Hepatocyte (in vitro differentiated cells): ENCODE measurements around the gene THAP2. TPM values are rescaled to one million over a fixed set of nuclear protein-coding genes. Genes with fewer than 3 reads are reported as not detected.

Experiments
- DNase-seq: peaks from one replicate; pipeline ENCODE4 v3.0.0-alpha.2; 2016; ENCODE audit warnings: low spot score
- H2AFZ ChIP-seq: fragments of 200-600 bp; sonication (generic); 2 replicates; pipeline ENCODE4 v1.6.0; 2016; ENCODE audit warnings: antibody characterized with exemption, mild to moderate bottlenecking
- H3K27ac ChIP-seq: fragments of 200-600 bp; sonication (generic); 2 replicates; pipeline ENCODE4 v1.5.1; 2016; ENCODE audit warnings: mild to moderate bottlenecking
- H3K27me3 ChIP-seq: fragments of 200-600 bp; sonication (generic); 2 replicates; pipeline ENCODE4 v1.6.1; 2016
- H3K36me3 ChIP-seq: fragments of 200-600 bp; sonication (generic); replicated peaks from 2 replicates; pipeline ENCODE4 v1.5.1; 2016; ENCODE audit warnings: low read depth; ENCODE audit not compliant: insufficient read depth
- H3K4me1 ChIP-seq: fragments of 200-600 bp; sonication (generic); 2 replicates; pipeline ENCODE4 v1.5.1; 2016; ENCODE audit warnings: mild to moderate bottlenecking, moderate library complexity; ENCODE audit not compliant: insufficient read depth
- H3K4me2 ChIP-seq: fragments of 200-600 bp; sonication (generic); 2 replicates; pipeline ENCODE4 v1.6.0; 2016
- H3K4me3 ChIP-seq: fragments of 200-600 bp; sonication (generic); 2 replicates; pipeline ENCODE4 v1.5.1; 2016; ENCODE audit warnings: mild to moderate bottlenecking
- H3K79me2 ChIP-seq: fragments of 200-600 bp; sonication (generic); 2 replicates; pipeline ENCODE4 v1.6.0; 2017; ENCODE audit warnings: mild to moderate bottlenecking
- H3K9me2 ChIP-seq: fragments of 200-600 bp; sonication (generic); replicated peaks from 2 replicates; pipeline ENCODE4 v1.6.0; 2017; ENCODE audit warnings: mild to moderate bottlenecking; ENCODE audit not compliant: insufficient read depth
- H3K9me3 ChIP-seq: fragments of 200-600 bp; sonication (generic); 2 replicates; pipeline ENCODE4 v1.5.1; 2016; ENCODE audit warnings: low read depth, mild to moderate bottlenecking
- H4K20me1 ChIP-seq: fragments of 200-600 bp; sonication (generic); 2 replicates; pipeline ENCODE4 v1.6.0; 2016; ENCODE audit warnings: mild to moderate bottlenecking; ENCODE audit not compliant: insufficient read depth, poor library complexity, severe bottlenecking
- EZH2 ChIP-seq: fragments of 200-600 bp; sonication (generic); IDR thresholded peaks from 2 replicates; pipeline ENCODE4 v1.6.1; 2016; ENCODE audit warnings: antibody characterized with exemption, mild to moderate bottlenecking, borderline replicate concordance
- EZH2phosphoT487 ChIP-seq: fragments of 200-600 bp; sonication (generic); IDR thresholded peaks from one replicate; pipeline ENCODE4 v1.6.1; 2018; ENCODE audit warnings: antibody characterized with exemption, mild to moderate bottlenecking, low read depth, moderate library complexity; ENCODE audit not compliant: unreplicated experiment, severe bottlenecking
- WGBS: methylation state at CpG from one replicate; pipeline ENCODE4 v1.1.6; 2016; ENCODE audit warnings: low lambda C conversion rate; ENCODE audit errors: missing lambda C conversion rate; 5-methylcytosine and 5-hydroxymethylcytosine counted together
- polyA plus RNA-seq: library from polyadenylated mRNA; unstranded; fragments of >200 nt; fragmentation: Nextera tagmentation; extraction: Ambion mirVana; gene quantifications from 2 replicates; pipeline ENCODE4 v1.2.1, GENCODE V29; 2016
- total RNA-seq: library from RNA; depleted of rRNA; stranded (reverse); fragments of >200 nt; gene quantifications from 2 replicates; pipeline ENCODE4 v1.2.3, GENCODE V29; 2014
- TF ChIP-seq, protein P1 (sequence below): fragments of 200-600 bp; sonication (generic); IDR thresholded peaks from 2 replicates; pipeline ENCODE4 v1.5.1; 2016; ENCODE audit warnings: antibody characterized with exemption, mild to moderate bottlenecking; ENCODE audit not compliant: poor library complexity

Gene THAP2
- total and polyA plus RNA-seq, 2 experiments from 2014 or later = 6.1 TPM

DNA sequence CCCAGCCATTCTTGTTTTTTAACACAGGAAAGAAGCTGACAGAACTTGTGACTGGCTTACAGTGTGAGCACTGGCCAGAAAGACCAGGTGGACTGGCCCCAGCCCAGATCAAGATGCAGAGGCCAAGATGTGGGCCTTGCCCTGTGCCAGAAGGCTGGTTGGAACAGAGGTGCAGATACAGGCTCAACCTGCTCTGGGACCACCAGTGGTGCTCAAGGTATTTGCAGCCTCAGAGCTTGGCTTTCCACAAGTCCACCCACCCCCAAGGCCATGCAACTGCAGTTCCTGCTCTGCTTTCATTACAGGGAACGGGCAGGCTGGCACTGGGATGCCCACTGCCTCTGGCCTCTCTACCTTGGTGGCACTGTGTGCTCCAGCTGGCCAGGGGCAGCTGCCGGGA, 23.8 kb upstream of the THAP2 start:
- no peaks in the 10 kb centered on the region for H4K20me1 ChIP-seq
- WGBS = 98% methylated on average over 2 of the region's 2 CpGs
- H3K4me2 ChIP-seq = no peak overlapping the region
- H3K4me1 ChIP-seq = no peaks in the 10 kb centered on the region
- H3K79me2 ChIP-seq = peaks cover 20% of the 10 kb centered on the region
- no peak overlapping the region for H2AFZ ChIP-seq
- no peaks in the 10 kb centered on the region for H3K9me3 ChIP-seq
- H3K36me3 ChIP-seq = peaks cover 5% of the 10 kb centered on the region
- H3K4me3 ChIP-seq = no peak overlapping the region
- no peaks in the 10 kb centered on the region for H3K9me2 ChIP-seq
- DNase-seq = no peak
- no peaks in the 10 kb centered on the region for H3K27me3 ChIP-seq
- no peak overlapping the region for H3K27ac ChIP-seq
- TF ChIP-seq, protein P1, sequence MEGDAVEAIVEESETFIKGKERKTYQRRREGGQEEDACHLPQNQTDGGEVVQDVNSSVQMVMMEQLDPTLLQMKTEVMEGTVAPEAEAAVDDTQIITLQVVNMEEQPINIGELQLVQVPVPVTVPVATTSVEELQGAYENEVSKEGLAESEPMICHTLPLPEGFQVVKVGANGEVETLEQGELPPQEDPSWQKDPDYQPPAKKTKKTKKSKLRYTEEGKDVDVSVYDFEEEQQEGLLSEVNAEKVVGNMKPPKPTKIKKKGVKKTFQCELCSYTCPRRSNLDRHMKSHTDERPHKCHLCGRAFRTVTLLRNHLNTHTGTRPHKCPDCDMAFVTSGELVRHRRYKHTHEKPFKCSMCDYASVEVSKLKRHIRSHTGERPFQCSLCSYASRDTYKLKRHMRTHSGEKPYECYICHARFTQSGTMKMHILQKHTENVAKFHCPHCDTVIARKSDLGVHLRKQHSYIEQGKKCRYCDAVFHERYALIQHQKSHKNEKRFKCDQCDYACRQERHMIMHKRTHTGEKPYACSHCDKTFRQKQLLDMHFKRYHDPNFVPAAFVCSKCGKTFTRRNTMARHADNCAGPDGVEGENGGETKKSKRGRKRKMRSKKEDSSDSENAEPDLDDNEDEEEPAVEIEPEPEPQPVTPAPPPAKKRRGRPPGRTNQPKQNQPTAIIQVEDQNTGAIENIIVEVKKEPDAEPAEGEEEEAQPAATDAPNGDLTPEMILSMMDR = no peak
- no peak for TF ChIP-seq EZH2
- no peak for TF ChIP-seq EZH2phosphoT487

- H3K4me3 ChIP-seq = no peak overlapping the region
- no peak overlapping the region for H3K4me2 ChIP-seq
- no peaks in the 10 kb centered on the region for H3K4me1 ChIP-seq
- no peaks in the 10 kb centered on the region for H3K9me3 ChIP-seq
- H4K20me1 ChIP-seq = peaks cover under 1% of the 10 kb centered on the region
- H2AFZ ChIP-seq = no peak overlapping the region
- H3K27me3 ChIP-seq = no peaks in the 10 kb centered on the region
- H3K27ac ChIP-seq = no peak overlapping the region
- TF ChIP-seq, protein P1 = no peak
- TF ChIP-seq EZH2phosphoT487 (no peak), EZH2 (no peak)
- H3K79me2 ChIP-seq = peaks cover 22% of the 10 kb centered on the region
- WGBS = 86% methylated on average over 2 of the region's 2 CpGs
- no peak for DNase-seq
- no peaks in the 10 kb centered on the region for H3K9me2 ChIP-seq
- H3K36me3 ChIP-seq = peaks cover 5% of the 10 kb centered on the region
Observed at GRCh38 chr12:71641390-71641789, 22.7 kb upstream of the THAP2 start.

DNA sequence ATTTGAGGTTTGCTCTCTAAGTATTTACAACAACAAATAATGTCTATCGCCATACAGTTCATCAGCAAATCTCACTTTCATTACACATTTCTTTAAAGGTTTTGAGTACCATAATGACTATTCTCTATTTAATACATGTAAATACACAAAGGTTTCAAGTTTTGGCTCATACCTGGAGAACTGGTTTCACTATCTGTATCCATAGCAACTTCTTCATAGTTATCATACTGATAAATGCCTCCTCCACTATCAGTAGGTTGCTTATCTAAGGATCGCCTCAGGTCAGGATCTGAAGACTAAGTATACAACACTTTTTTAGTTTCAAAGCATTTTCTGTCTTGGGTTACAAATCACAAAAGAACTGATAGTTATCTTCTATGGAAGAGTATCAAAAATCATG, 21.8 kb upstream of the THAP2 start:
- DNase-seq = no peak
- Histone ChIP-seq H3K27me3 (no peaks in the 10 kb centered on the region), H3K9me2 (no peaks in the 10 kb centered on the region), H3K4me3 (no peak overlapping the region), H3K9me3 (no peaks in the 10 kb centered on the region), H2AFZ (no peak overlapping the region), H3K79me2 (peaks cover 29% of the 10 kb centered on the region), H3K4me2 (no peak overlapping the region), H3K36me3 (peaks cover 5% of the 10 kb centered on the region), H3K4me1 (no peaks in the 10 kb centered on the region), H3K27ac (no peak overlapping the region), H4K20me1 (peaks cover 9% of the 10 kb centered on the region)
- TF ChIP-seq EZH2 (no peak), EZH2phosphoT487 (no peak)
- TF ChIP-seq, protein P1 = no peak
- WGBS = 61% methylated on average over 2 of the region's 2 CpGs

GRCh38 chr12:71645268-71645667, 18.8 kb upstream of the THAP2 start:
- Histone ChIP-seq H3K27me3 (no peaks in the 10 kb centered on the region), H3K27ac (no peak overlapping the region), H3K36me3 (peaks cover 5% of the 10 kb centered on the region), H3K9me2 (no peaks in the 10 kb centered on the region), H4K20me1 (peaks cover 15% of the 10 kb centered on the region), H3K4me1 (no peaks in the 10 kb centered on the region), H3K79me2 (peaks cover 50% of the 10 kb centered on the region), H3K9me3 (no peaks in the 10 kb centered on the region), H2AFZ (no peak overlapping the region), H3K4me3 (no peak overlapping the region), H3K4me2 (no peak overlapping the region)
- DNase-seq = no peak
- 95% methylated on average over 3 of the region's 3 CpGs for WGBS
- TF ChIP-seq EZH2phosphoT487 (no peak), EZH2 (no peak)
- TF ChIP-seq, protein P1 = no peak
